ENCODE data around the gene NAALADL2.

Gene NAALADL2

GRCh38 chr3:174859114-174859735, at the start of gene NAALADL2:
Gene NAALADL2, plus strand, starts transcription at chr3:174859334.
- no peak for DNase-seq

GRCh38 chr3:174810254-174810653, 48.9 kb upstream of the NAALADL2 start:
- no peak for DNase-seq

GRCh38 chr3:174812172-174812862, 46.8 kb upstream of the NAALADL2 start:
- DNase-seq = no peak

- DNase-seq = no peak
Observed at GRCh38 chr3:174815750-174816149, 43.4 kb upstream of the NAALADL2 start.

- DNase-seq = no peak
Observed at GRCh38 chr3:174820885-174821284, 38.2 kb upstream of the NAALADL2 start.

- DNase-seq = no peak
Observed at GRCh38 chr3:174821477-174821876, 37.7 kb upstream of the NAALADL2 start.

DNA sequence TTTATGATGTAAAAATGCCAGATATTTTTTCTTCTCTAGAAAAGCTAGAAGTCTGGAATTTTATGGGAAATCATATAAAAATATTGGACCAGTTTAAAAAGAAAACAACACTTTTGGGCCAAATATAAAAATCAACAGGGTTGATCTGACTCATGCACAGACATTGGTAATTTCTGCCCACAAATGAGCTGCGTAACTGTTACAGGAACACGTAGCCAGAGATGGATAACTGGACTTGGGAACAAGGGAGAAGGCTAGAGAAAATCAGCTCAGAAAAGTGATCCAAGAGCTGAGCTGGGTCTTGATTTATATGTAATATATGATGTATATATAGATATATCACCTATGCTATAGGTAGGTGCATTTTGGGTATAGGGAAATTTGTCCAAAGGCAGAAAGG, 36.8 kb upstream of the NAALADL2 start:
- no peak for DNase-seq

DNA sequence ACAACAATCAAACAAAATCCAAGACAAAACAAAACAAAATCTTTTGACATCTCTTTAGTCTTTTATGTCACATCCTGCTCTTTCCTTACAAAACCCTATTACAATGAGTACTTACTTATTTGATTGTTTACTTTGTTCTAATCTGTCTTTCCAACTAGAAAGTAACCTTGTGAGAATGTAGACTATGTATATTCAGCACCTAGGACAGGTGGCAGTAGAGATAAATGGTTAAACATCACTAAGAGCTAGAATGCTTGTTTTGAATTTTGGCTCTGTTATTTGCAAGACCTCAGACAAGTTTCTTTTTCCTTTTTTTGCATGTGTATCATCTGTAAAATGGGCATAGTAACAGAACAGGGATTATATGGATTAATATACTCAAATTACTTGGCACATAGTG, 33.1 kb upstream of the NAALADL2 start:
- DNase-seq = no peak

DNA sequence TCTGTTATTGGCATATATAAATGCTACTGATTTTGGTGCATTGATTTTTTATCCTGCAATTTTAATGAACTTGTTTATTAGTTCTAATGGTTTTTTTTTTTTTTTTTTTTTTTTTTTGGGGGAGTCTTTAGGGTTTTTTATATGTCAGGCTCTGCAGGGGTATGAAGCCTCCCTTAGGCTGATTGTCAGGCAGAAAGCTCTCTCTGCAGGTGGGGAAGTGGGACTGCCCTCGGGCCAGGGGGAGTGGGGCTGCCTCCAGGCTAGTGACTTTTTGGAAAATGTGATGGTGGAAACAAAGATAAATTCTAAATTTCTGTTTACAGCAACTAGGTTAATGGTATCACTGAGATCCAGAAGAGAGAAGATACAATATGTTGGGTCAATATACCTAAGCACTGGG, 14.4 kb upstream of the NAALADL2 start:
- no peak for DNase-seq

DNA sequence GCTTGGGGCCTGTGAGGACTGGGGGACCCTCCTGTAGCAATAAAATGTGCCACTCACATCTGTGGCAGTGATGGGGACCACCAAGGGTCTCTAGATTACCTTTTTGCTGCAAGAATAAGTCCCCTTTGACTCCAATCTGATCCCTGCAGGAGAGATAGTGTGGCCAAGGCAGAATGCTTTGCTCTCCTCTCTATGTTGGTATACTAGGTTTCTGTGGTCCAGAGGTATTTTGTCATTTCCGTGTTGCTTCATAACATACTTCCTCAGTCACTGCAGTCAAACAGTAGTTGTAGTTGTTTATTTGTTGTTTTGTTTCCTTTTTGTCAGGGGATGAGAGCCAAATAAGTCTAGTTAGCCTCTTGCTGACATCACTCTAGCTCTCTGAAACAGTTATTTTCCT, 13.1 kb upstream of the NAALADL2 start:
- DNase-seq = no peak

GRCh38 chr3:174854987-174855386, 4.1 kb upstream of the NAALADL2 start:
- no peak for DNase-seq

- DNase-seq = no peak
Observed at GRCh38 chr3:174857301-174857700, 1.8 kb upstream of the NAALADL2 start.

GRCh38 chr3:174858353-174858752, 781 bp upstream of the NAALADL2 start:
- no peak for DNase-seq

DNA sequence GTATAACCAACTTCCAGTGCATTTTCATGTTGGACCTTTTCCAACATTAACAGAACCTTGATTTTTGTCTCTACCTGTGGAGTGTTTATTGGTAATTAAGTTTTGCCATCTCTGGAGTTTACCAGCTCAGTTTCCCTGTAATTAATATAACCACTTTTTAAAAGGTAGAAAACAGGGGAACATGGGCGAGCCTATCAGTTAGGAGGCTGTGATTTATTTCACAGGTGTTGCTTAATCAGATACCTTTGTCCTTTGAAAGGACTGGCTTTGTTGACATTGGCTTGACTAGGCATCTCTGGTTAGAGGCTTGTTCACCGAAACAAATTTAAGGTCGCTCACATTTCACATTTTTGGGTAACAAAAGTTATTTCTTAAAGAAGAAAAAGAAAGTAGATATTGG, 622 bp downstream of the NAALADL2 start:
- no peak for DNase-seq

DNA sequence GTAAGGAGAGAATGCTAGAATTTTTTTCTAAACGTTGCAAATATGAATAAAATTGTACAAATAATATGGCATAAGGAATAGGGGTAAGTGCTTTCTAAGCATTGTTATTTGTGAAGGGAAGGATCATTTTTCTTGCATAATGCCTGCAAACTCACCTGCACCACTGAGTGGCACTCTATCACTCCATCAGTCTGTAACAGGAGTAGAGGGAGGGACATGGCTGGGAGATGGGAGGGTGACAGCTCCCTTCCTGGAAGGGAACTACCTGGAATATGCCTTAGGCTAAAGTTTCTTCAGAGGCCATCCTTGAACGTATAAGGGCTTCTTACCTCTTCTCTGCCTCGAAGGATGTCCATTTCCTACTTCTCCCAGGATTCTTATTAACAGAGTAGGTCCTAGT, 3.0 kb downstream of the NAALADL2 start:
- DNase-seq = no peak

DNA sequence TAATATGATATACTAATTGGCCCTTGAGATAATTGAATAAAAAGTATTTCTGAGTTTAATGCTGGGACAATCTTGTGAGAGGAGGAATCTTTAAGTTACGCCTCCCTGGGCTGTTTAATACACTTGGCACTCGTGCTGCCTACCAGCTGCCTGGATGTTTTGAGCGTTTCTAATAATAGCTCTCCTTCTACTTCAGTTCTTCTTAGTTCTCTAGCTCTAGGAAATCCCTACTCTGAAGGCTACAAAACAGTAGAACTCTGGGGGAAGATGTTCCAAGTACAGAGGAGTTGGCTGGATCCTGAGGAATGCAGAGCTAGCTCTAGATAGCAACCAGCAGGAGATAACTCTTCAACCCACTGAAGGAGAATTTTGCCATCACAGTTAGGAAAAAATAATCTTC, 3.5 kb downstream of the NAALADL2 start:
- no peak for DNase-seq

DNA sequence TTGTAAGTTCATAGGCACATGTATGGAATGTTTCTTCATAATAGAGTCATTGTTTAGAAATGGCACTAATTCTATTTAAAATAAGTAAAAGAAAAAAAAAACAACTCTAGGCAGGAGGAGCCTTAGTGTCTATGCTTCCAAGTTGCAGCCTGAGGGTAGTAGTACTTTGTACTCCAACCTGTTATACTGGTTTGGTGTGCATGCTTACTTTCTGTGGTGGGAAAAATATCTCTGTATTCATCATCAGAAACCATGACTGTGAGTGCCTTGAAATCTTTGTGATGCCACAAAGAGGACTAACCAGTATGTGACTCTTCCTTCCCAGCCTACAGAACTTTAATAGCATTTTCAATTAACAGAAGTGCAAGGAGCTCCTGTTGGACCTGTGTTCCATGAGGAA, 4.4 kb downstream of the NAALADL2 start:
- no peak for DNase-seq

- DNase-seq = no peak
Observed at GRCh38 chr3:174869448-174869847, 10.3 kb downstream of the NAALADL2 start.

DNA sequence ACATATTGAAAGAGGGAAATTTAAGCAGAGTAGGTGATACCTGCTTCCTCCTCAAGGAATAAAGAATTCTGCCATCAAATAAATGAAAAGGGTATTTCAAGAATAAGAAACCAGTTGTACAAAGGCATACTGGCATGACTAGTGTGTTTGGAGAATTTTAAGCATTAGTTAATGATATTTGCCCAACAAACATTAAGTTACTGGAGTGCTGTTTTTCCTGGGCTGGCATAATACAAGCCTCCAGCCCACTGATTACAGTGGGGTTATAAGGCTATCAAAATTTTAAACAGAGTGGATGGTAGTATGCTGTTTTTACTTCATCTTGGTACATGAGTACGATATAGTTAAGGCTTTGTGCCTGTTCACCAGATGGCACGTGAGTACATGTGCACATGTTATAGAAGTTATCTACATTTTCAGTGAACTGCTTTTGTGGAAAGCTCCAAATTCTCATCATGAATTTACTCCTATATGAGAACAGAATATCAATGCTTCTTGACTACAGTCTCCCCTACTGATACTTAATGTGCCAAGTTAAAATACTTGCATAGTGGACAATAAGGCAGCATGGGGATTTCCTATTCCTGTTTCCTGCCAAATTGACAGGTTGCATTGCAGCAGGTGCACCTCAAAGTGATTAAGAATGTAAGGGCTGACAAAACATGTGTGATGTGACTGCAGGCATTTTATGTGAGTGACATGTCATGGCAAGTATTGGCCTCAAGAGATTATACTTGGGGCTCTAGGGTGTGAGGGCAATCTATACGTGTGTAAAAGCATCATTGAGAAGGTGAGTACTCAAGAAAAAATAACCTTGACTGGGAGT, 14.9 kb downstream of the NAALADL2 start:
- no peak for DNase-seq

GRCh38 chr3:174882789-174883188, 23.7 kb downstream of the NAALADL2 start:
- DNase-seq = no peak

DNA sequence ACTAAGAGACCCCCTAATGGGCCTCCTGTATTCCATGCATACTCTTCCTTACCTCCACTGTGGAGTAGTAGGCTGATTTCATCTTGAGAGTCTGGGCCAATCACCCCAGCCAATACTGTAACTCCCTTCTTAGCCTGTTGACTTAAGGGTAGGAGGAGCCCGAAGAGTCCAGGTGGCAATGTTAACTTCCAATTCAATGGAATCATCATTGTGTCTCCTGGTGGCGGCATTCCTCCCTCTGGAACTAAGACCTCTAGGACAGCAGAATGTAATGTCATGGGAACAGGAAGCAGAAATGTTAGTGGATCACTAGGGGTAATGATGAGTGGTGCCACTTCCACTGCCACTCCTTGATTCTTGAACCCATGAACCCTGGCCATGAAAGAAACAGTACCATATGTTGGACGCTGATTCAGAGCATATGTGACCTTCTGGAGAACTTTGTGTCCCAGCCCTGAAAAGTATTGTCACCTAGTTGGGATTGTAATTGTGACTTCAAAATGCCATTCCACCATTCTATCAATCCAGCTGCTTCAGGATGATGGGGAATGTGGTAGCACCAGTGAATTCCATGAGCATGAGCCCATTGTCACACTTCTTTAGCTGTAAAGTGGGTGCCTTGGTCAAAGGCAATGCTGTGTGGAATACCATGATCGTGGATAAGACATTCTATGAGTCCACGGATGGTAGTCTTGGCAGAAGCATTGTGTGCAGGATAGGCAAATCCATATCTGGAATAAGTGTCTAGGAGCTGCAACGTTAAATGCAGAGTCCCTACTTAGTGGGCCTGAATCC, 24.9 kb downstream of the NAALADL2 start:
- DNase-seq = no peak

GRCh38 chr3:174884776-174885568, 25.8 kb downstream of the NAALADL2 start:
- no peak for DNase-seq
